HL-60/S4 treated with retinoic acid at 250 ng/mL for 4 days and 3 days (cell line): ENCODE measurements around the gene IGFBP7.

Experiments used
- in situ Hi-C: fragments of 300-500 bp; cut with MboI; formaldehyde crosslinking; loops from 2 replicates; pipeline ENCODE4 v1.7.0; 2022; ENCODE audit warnings: low sequenced_read_pairs

Gene IGFBP7

GRCh38 chr4:57098415-57098814, 11.8 kb downstream of the IGFBP7 start:
- in situ Hi-C loops, result no loop called here

- in situ Hi-C loops, result no loop called here
Measured at GRCh38 chr4:57097711-57098110, 12.5 kb downstream of the IGFBP7 start.

GRCh38 chr4:57095956-57096355, 14.2 kb downstream of the IGFBP7 start:
- in situ Hi-C loops, result no loop called here

- in situ Hi-C loops, result no loop called here
Measured at GRCh38 chr4:57095245-57095644, 14.9 kb downstream of the IGFBP7 start.

- in situ Hi-C loops, result no loop called here
Measured at GRCh38 chr4:57094832-57095223, 15.4 kb downstream of the IGFBP7 start.

- in situ Hi-C loops, result no loop called here
Measured at GRCh38 chr4:57093845-57094831, 16.0 kb downstream of the IGFBP7 start.

GRCh38 chr4:57091657-57092162, 18.5 kb downstream of the IGFBP7 start:
- in situ Hi-C loops, result no loop called here

- in situ Hi-C loops, result no loop called here
Measured at GRCh38 chr4:57090079-57090478, 20.1 kb downstream of the IGFBP7 start.

- in situ Hi-C loops, result no loop called here
Measured at GRCh38 chr4:57089549-57089948, 20.6 kb downstream of the IGFBP7 start.

GRCh38 chr4:57086031-57086723, 24.0 kb downstream of the IGFBP7 start:
- in situ Hi-C loops, result no loop called here

- in situ Hi-C loops, result no loop called here
Measured at GRCh38 chr4:57085278-57085677, 24.9 kb downstream of the IGFBP7 start.

- in situ Hi-C loops, result no loop called here
Measured at GRCh38 chr4:57084360-57084759, 25.8 kb downstream of the IGFBP7 start.

GRCh38 chr4:57083090-57083489, 27.1 kb downstream of the IGFBP7 start:
- in situ Hi-C loops, result no loop called here

GRCh38 chr4:57081651-57082621, 28.2 kb downstream of the IGFBP7 start:
- in situ Hi-C loops, result no loop called here

- in situ Hi-C loops, result no loop called here
Measured at GRCh38 chr4:57080781-57081650, 29.2 kb downstream of the IGFBP7 start.

GRCh38 chr4:57078685-57079521, 31.3 kb downstream of the IGFBP7 start:
- in situ Hi-C loops, result no loop called here

GRCh38 chr4:57077550-57078343, 32.4 kb downstream of the IGFBP7 start:
- in situ Hi-C loops, result no loop called here

GRCh38 chr4:57076646-57077045, 33.5 kb downstream of the IGFBP7 start:
- in situ Hi-C loops, result no loop called here
